ENCODE data around the gene MCRS1.

GRCh38 chr12:49565406-49566265 lies 2.3 kb downstream of the MCRS1 start:
- no peak for TF ChIP-seq ZBTB10 (tag by site-specific recombination; IDR thresholded peaks at IDR 0.05)
- no peak for TF ChIP-seq ZNF768 (tag by site-specific recombination; IDR thresholded peaks at IDR 0.05)
- TF ChIP-seq ZXDB (tag by site-specific recombination; IDR thresholded peaks at IDR 0.05) = no peak
- no peak for TF ChIP-seq MEIS1 (CRISPR knock-in tag; IDR thresholded peaks at IDR 0.05; ENCODE audit: borderline replicate concordance)
- no peak for TF ChIP-seq ZBTB8A (tag by site-specific recombination; IDR thresholded peaks at IDR 0.05)
